M059J (cell line): Measurements from ENCODE around the gene DMXL1. TPM values are rescaled to one million over a fixed set of nuclear protein-coding genes. Genes with fewer than 3 reads are reported as not detected.
A peak's percentile ranks its signal among the peaks of the same experiment; 100 is the strongest.
"Not testable (repeated sequence)": the region's sequence is repeated elsewhere in the genome, so short reads cannot be mapped to it uniquely, and the experiment has no call there.

ENCODE experiments used
- DNase-seq: peaks from one replicate; pipeline ENCODE4 v3.0.0-alpha.2; 2012; ENCODE audit warnings: low read depth
- total RNA-seq: library from RNA; depleted of rRNA; stranded (reverse); fragments of >200 nt; shearing (Covaris generic); gene quantifications from 2 replicates; pipeline ENCODE4 v1.2.3, GENCODE V29; 2014

Gene DMXL1
- total RNA-seq, 1 experiment from 2014 or later = 22.0 TPM

GRCh38 chr5:119063579-119064379 is 7.1 kb upstream of the DMXL1 start:
- peak; percentile 54 for DNase-seq

GRCh38 chr5:119067450-119067849 is 3.4 kb upstream of the DMXL1 start:
- DNase-seq = no peak

GRCh38 chr5:119070578-119070827 is 384 bp upstream of the DMXL1 start:
- no peak for DNase-seq

- no peak for DNase-seq
Observed at GRCh38 chr5:119071561-119071995, 691 bp downstream of the DMXL1 start.

- no peak for DNase-seq
Observed at GRCh38 chr5:119072496-119072895, 1.6 kb downstream of the DMXL1 start.

- DNase-seq = not testable (repeated sequence)
Observed at GRCh38 chr5:119073746-119074337, 3.0 kb downstream of the DMXL1 start.

GRCh38 chr5:119074419-119074818 is 3.5 kb downstream of the DMXL1 start:
- DNase-seq = no peak

GRCh38 chr5:119075269-119075668 is 4.4 kb downstream of the DMXL1 start:
- DNase-seq = not testable (repeated sequence)

GRCh38 chr5:119076080-119076479 is 5.2 kb downstream of the DMXL1 start:
- no peak for DNase-seq

- no peak for DNase-seq
Observed at GRCh38 chr5:119077444-119077843, 6.6 kb downstream of the DMXL1 start.

- DNase-seq = no peak
Observed at GRCh38 chr5:119078071-119078846, 7.4 kb downstream of the DMXL1 start.

- DNase-seq = peak; percentile 7
Observed at GRCh38 chr5:119078861-119079260, 8.0 kb downstream of the DMXL1 start.

- peak; percentile 66 for DNase-seq
Observed at GRCh38 chr5:119079318-119079921, 8.5 kb downstream of the DMXL1 start.

GRCh38 chr5:119080936-119081335 is 10.0 kb downstream of the DMXL1 start:
- no peak for DNase-seq

GRCh38 chr5:119082691-119083090 is 11.8 kb downstream of the DMXL1 start:
- no peak for DNase-seq

- no peak for DNase-seq
Observed at GRCh38 chr5:119083679-119084078, 12.8 kb downstream of the DMXL1 start.

GRCh38 chr5:119088438-119088837 is 17.6 kb downstream of the DMXL1 start:
- DNase-seq = no peak

GRCh38 chr5:119095611-119096010 is 24.7 kb downstream of the DMXL1 start:
- no peak for DNase-seq

- no peak for DNase-seq
Observed at GRCh38 chr5:119105971-119106370, 35.1 kb downstream of the DMXL1 start.

- no peak for DNase-seq
Observed at GRCh38 chr5:119112151-119112550, 41.3 kb downstream of the DMXL1 start.

GRCh38 chr5:119117237-119117636 is 46.4 kb downstream of the DMXL1 start:
- DNase-seq = no peak

GRCh38 chr5:119118000-119118399 is 47.1 kb downstream of the DMXL1 start:
- no peak for DNase-seq
